ENCODE results near the gene C10orf62.

- TF ChIP-seq POLR2AphosphoS5 (IDR thresholded peaks at IDR 0.05) (no peak), EP300 (IDR thresholded peaks at IDR 0.05; ENCODE audit: low read depth) (no peak), CTCF (IDR thresholded peaks at IDR 0.05) (no peak)
Observed at GRCh38 chr10:97608991-97609561, 19.6 kb downstream of the C10orf62 start.

Data from transverse colon (tissue), 4 donors.